Measurements from ENCODE around the gene CTNNBL1. TPM values are rescaled to one million over a fixed set of nuclear protein-coding genes. Genes with fewer than 3 reads are reported as not detected.
"Not testable (repeated sequence)": the region's sequence is repeated elsewhere in the genome, so short reads cannot be mapped to it uniquely, and the experiment has no call there.

Gene CTNNBL1
- total and polyA plus RNA-seq, 2 experiments from 2014 or later, result 25.3 to 53.7 TPM

- Histone ChIP-seq H3K4me1 (ENCODE audit: insufficient read depth) (no peaks in the 10 kb centered on the region), H3F3A (ENCODE audit: insufficient read depth) (no peaks in the 10 kb centered on the region), H3K9me2 (ENCODE audit: insufficient read depth) (no peaks in the 10 kb centered on the region), H3K4me2 (ENCODE audit: unreplicated experiment) (no peak overlapping the region), H4K20me1 (ENCODE audit: insufficient read depth) (no peaks in the 10 kb centered on the region), H3K36me3 (ENCODE audit: low read depth) (no peaks in the 10 kb centered on the region), H2AFZ (no peak overlapping the region), H3K9ac (no peak overlapping the region), H3K9me3 (ENCODE audit: low read depth) (no peaks in the 10 kb centered on the region), H3K27ac (no peak overlapping the region), H3K27me3 (replicated peaks; ENCODE audit: insufficient read depth) (peaks cover 25% of the 10 kb centered on the region), H3K4me3 (no peak overlapping the region), H3K79me2 (ENCODE audit: insufficient read depth) (no peaks in the 10 kb centered on the region)
- no peak for DNase-seq
- TF ChIP-seq EZH2phosphoT487 (IDR thresholded peaks at IDR 0.05; ENCODE audit: insufficient read depth, low read depth), result no peak
- TF ChIP-seq EZH2 (IDR thresholded peaks at IDR 0.05; ENCODE audit: insufficient read depth, poor library complexity, severe bottlenecking), result no peak
- 25 to 35% methylated on average over 6 of the region's 6 CpGs for WGBS, 2 experiments (ENCODE audit: low coverage in 1 of 2, low lambda C conversion rate in 2 of 2, missing lambda C conversion rate in 2 of 2)
- in situ Hi-C loops (cut with MboI), result no loop called here
These were observed 35.7 kb upstream of the CTNNBL1 start for GRCh38 chr20:37657924-37658804.

DNA sequence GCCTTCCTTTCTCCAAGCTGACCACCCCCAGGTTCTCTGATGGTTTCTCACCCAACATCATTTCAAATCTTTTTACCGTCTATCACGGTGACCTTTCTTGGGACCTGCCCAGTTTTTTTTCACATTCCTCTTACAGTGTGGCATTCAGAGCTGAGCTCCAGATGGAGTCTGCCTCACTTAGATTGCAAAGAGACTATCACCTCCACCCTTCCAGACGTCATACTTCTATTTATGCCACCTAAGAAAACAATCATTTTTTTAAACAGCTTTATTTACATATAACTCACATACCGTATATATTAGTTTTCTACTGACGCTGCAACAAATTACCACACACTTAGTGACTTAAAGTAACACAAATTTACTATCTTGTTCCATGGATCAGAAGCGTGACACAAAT, 32.3 kb upstream of the CTNNBL1 start:
- in situ Hi-C loops (cut with MboI), result no loop called here
- Histone ChIP-seq H3K36me3 (ENCODE audit: low read depth) (no peaks in the 10 kb centered on the region), H3K9ac (no peak overlapping the region), H3K9me2 (ENCODE audit: insufficient read depth) (no peaks in the 10 kb centered on the region), H3K4me2 (ENCODE audit: unreplicated experiment) (no peak overlapping the region), H3K4me3 (no peak overlapping the region), H3K4me1 (ENCODE audit: insufficient read depth) (no peaks in the 10 kb centered on the region), H3K27me3 (replicated peaks; ENCODE audit: insufficient read depth) (peaks cover 17% of the 10 kb centered on the region), H4K20me1 (ENCODE audit: insufficient read depth) (no peaks in the 10 kb centered on the region), H3K79me2 (ENCODE audit: insufficient read depth) (no peaks in the 10 kb centered on the region), H3K27ac (no peak overlapping the region), H3K9me3 (ENCODE audit: low read depth) (no peaks in the 10 kb centered on the region), H2AFZ (no peak overlapping the region), H3F3A (ENCODE audit: insufficient read depth) (no peaks in the 10 kb centered on the region)
- no peak for DNase-seq
- TF ChIP-seq EZH2 (IDR thresholded peaks at IDR 0.05; ENCODE audit: insufficient read depth, poor library complexity, severe bottlenecking) (no peak), EZH2phosphoT487 (IDR thresholded peaks at IDR 0.05; ENCODE audit: insufficient read depth, low read depth) (no peak)
- 74 to 80% methylated on average over 6 of the region's 6 CpGs for WGBS, 2 experiments (ENCODE audit: low coverage in 1 of 2, low lambda C conversion rate in 2 of 2, missing lambda C conversion rate in 2 of 2)

DNA sequence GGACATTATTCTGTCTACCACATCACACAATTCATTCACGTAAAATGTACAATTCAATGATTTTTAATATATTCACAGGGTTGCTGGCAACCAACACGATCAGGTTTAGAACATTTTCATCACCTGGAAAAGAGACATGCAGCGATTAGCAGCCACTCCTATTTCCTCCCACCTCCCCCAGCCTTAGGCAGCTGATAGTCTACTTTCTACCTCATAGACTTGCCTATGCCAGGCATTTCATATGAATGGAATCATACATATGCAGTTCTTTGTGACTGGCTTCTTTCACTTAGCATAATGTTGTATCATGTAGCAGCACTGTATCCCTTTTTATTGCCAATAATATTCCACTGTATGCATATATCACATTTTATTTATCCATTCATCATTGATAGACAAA, 31.5 kb upstream of the CTNNBL1 start:
- Histone ChIP-seq H3K36me3 (ENCODE audit: low read depth) (no peaks in the 10 kb centered on the region), H3K4me3 (no peak overlapping the region), H2AFZ (no peak overlapping the region), H3K9me2 (ENCODE audit: insufficient read depth) (no peaks in the 10 kb centered on the region), H4K20me1 (ENCODE audit: insufficient read depth) (no peaks in the 10 kb centered on the region), H3K4me1 (ENCODE audit: insufficient read depth) (no peaks in the 10 kb centered on the region), H3F3A (ENCODE audit: insufficient read depth) (no peaks in the 10 kb centered on the region), H3K27me3 (replicated peaks; ENCODE audit: insufficient read depth) (peaks cover 17% of the 10 kb centered on the region), H3K27ac (no peak overlapping the region), H3K9ac (no peak overlapping the region), H3K4me2 (ENCODE audit: unreplicated experiment) (no peak overlapping the region), H3K79me2 (ENCODE audit: insufficient read depth) (no peaks in the 10 kb centered on the region), H3K9me3 (ENCODE audit: low read depth) (no peaks in the 10 kb centered on the region)
- in situ Hi-C loops (cut with MboI), result no loop called here
- WGBS, 2 experiments (ENCODE audit: low coverage in 1 of 2, low lambda C conversion rate in 2 of 2, missing lambda C conversion rate in 2 of 2), result 37 to 48% methylated on average over 3 of the region's 3 CpGs
- no peak for DNase-seq
- TF ChIP-seq EZH2 (IDR thresholded peaks at IDR 0.05; ENCODE audit: insufficient read depth, poor library complexity, severe bottlenecking), result no peak
- TF ChIP-seq EZH2phosphoT487 (IDR thresholded peaks at IDR 0.05; ENCODE audit: insufficient read depth, low read depth), result no peak

GRCh38 chr20:37664595-37664994, 29.2 kb upstream of the CTNNBL1 start:
- H3K4me1 ChIP-seq (ENCODE audit: insufficient read depth); H3K27ac ChIP-seq; H3K79me2 ChIP-seq (ENCODE audit: insufficient read depth); H3K9me3 ChIP-seq (ENCODE audit: low read depth); H3F3A ChIP-seq (ENCODE audit: insufficient read depth); H4K20me1 ChIP-seq (ENCODE audit: insufficient read depth); H2AFZ ChIP-seq; H3K36me3 ChIP-seq (ENCODE audit: low read depth); DNase-seq; H3K9ac ChIP-seq; H3K9me2 ChIP-seq (ENCODE audit: insufficient read depth); in situ Hi-C loops (cut with MboI); H3K4me2 ChIP-seq (ENCODE audit: unreplicated experiment); H3K4me3 ChIP-seq: not testable (repeated sequence)
- WGBS, 2 experiments (ENCODE audit: low coverage in 1 of 2, low lambda C conversion rate in 2 of 2, missing lambda C conversion rate in 2 of 2), result 44 to 53% methylated on average over 4 of the region's 4 CpGs
- H3K27me3 ChIP-seq (replicated peaks; ENCODE audit: insufficient read depth), result peaks cover 22% of the 10 kb centered on the region

All from GM23248 (cell line).